Neural cell (in vitro differentiated cells): ENCODE data around the gene PARP9. TPM values are rescaled to one million over a fixed set of nuclear protein-coding genes. Genes with fewer than 3 reads are reported as not detected.

Source experiments
- H2AFZ ChIP-seq: fragments of 200-600, 300-800 bp; sonication (generic), shearing (Covaris generic); 2 replicates; pipeline ENCODE4 v1.6.0; 2014; ENCODE audit warnings: low read depth, mild to moderate bottlenecking, antibody characterized with exemption, low read length, moderate library complexity
- H3F3A ChIP-seq: fragments of 200-600 bp; shearing (Covaris generic); 2 replicates; pipeline ENCODE4 v1.6.1; 2016; ENCODE audit warnings: mild to moderate bottlenecking, moderate library complexity, mixed read lengths, antibody characterized with exemption, low read length; ENCODE audit not compliant: insufficient read depth, poor library complexity, severe bottlenecking
- H3K27ac ChIP-seq: fragments of 200-600, 300-800 bp; sonication (generic), shearing (Covaris generic); 2 replicates; pipeline ENCODE4 v1.5.1; 2014; ENCODE audit warnings: mild to moderate bottlenecking, low read length, moderate library complexity
- H3K27me3 ChIP-seq: fragments of 300-800, 200-600 bp; sonication (generic), shearing (Covaris generic); 2 replicates; pipeline ENCODE4 v1.6.0; 2014; ENCODE audit warnings: mild to moderate bottlenecking, low read depth, low read length, moderate library complexity; ENCODE audit not compliant: insufficient read depth
- H3K36me3 ChIP-seq: fragments of 300-800, 200-600 bp; sonication (generic), shearing (Covaris generic); 2 replicates; pipeline ENCODE4 v1.5.1; 2014; ENCODE audit warnings: mild to moderate bottlenecking, antibody characterized with exemption, low read length, moderate library complexity; ENCODE audit not compliant: insufficient read depth
- H3K4me2 ChIP-seq: fragments of 300-800, 200-600 bp; sonication (generic), shearing (Covaris generic); 2 replicates; pipeline ENCODE4 v1.6.0; 2014; ENCODE audit warnings: mild to moderate bottlenecking, low read length
- H3K4me3 ChIP-seq: fragments of 300-800, 200-600 bp; sonication (generic), shearing (Covaris generic); 2 replicates; pipeline ENCODE4 v1.5.1; 2014; ENCODE audit warnings: mild to moderate bottlenecking, low read length, moderate library complexity
- H3K79me2 ChIP-seq: fragments of 200-600 bp; shearing (Covaris generic); replicated peaks from 2 replicates; pipeline ENCODE4 v1.6.0; 2014; ENCODE audit warnings: mild to moderate bottlenecking, low read length, moderate library complexity; ENCODE audit not compliant: insufficient read depth
- H3K9ac ChIP-seq: fragments of 300-800, 200-600 bp; sonication (generic), shearing (Covaris generic); 2 replicates; pipeline ENCODE4 v1.6.1; 2016; ENCODE audit warnings: mild to moderate bottlenecking, low read length, mixed read lengths
- H3K9me2 ChIP-seq: fragments of 200-600 bp; shearing (Covaris generic); 2 replicates; pipeline ENCODE4 v1.6.1; 2016; ENCODE audit warnings: mild to moderate bottlenecking, low read length, mixed read lengths; ENCODE audit not compliant: insufficient read depth
- H3K9me3 ChIP-seq: fragments of 200-600, 300-800 bp; sonication (generic), shearing (Covaris generic); 2 replicates; pipeline ENCODE4 v1.6.1; 2016; ENCODE audit warnings: mild to moderate bottlenecking, mixed run types, low read length, moderate library complexity, mixed read lengths
- H4K20me1 ChIP-seq: fragments of 200-600 bp; shearing (Covaris generic); 2 replicates; pipeline ENCODE4 v1.6.1; 2016; ENCODE audit warnings: mild to moderate bottlenecking, mixed run types; ENCODE audit not compliant: insufficient read depth
- CTCF ChIP-seq: fragments of 450-650 bp; IDR thresholded peaks from 2 replicates; pipeline ENCODE4 v1.5.1; 2014; ENCODE audit warnings: antibody characterized with exemption, mild to moderate bottlenecking, moderate library complexity; ENCODE audit not compliant: poor library complexity, severe bottlenecking
- EP300 ChIP-seq: fragments of 450-650 bp; conservative IDR thresholded peaks from 2 replicates; pipeline ENCODE4 v1.6.1; 2014; ENCODE audit warnings: antibody characterized with exemption, mild to moderate bottlenecking, moderate library complexity; ENCODE audit not compliant: poor library complexity, severe bottlenecking
- MXI1 ChIP-seq: fragments of 450-650 bp; conservative IDR thresholded peaks from 2 replicates; pipeline ENCODE4 v1.6.1; 2014; ENCODE audit warnings: antibody characterized with exemption, mild to moderate bottlenecking; ENCODE audit not compliant: poor library complexity, severe bottlenecking
- RAD21 ChIP-seq: fragments of 450-650 bp; conservative IDR thresholded peaks from 2 replicates; pipeline ENCODE4 v1.6.1; 2014; ENCODE audit warnings: antibody characterized with exemption, mild to moderate bottlenecking, moderate library complexity
- REST ChIP-seq: IDR thresholded peaks from 2 replicates; pipeline ENCODE4 v1.6.1; 2012; ENCODE audit warnings: borderline replicate concordance
- SMC3 ChIP-seq: fragments of 450-650 bp; conservative IDR thresholded peaks from 2 replicates; pipeline ENCODE4 v1.6.1; 2014; ENCODE audit warnings: antibody characterized with exemption, mild to moderate bottlenecking, moderate library complexity; ENCODE audit not compliant: poor library complexity
- polyA plus RNA-seq: library from polyadenylated mRNA; depleted of rRNA; stranded (reverse); fragments of >200 nt; gene quantifications from 2 replicates; pipeline ENCODE4 v1.2.3, GENCODE V29; 2014

Gene PARP9
- polyA plus RNA-seq, 1 donor from 2014 or later = not detected

- TF ChIP-seq SMC3 (no peak), CTCF (no peak)
- no peak overlapping the region for H2AFZ ChIP-seq
- no peak overlapping the region for H3K9ac ChIP-seq
- H3K9me2 ChIP-seq = no peaks in the 10 kb centered on the region
- no peaks in the 10 kb centered on the region for H3K27me3 ChIP-seq
- H3K36me3 ChIP-seq = no peaks in the 10 kb centered on the region
- H3K27ac ChIP-seq = no peak overlapping the region
- H3K79me2 ChIP-seq = no peaks in the 10 kb centered on the region
- no peaks in the 10 kb centered on the region for H4K20me1 ChIP-seq
- no peaks in the 10 kb centered on the region for H3K9me3 ChIP-seq
- H3K4me3 ChIP-seq = no peak overlapping the region
- H3F3A ChIP-seq = no peaks in the 10 kb centered on the region
- no peak overlapping the region for H3K4me2 ChIP-seq
Measured at GRCh38 chr3:122523317-122523716, 40.8 kb downstream of the PARP9 start.

- no peaks in the 10 kb centered on the region for H3K79me2 ChIP-seq
- TF ChIP-seq MXI1 (no peak), CTCF (no peak), EP300 (no peak), REST (no peak), RAD21 (no peak)
- no peak overlapping the region for H3K27ac ChIP-seq
- H3F3A ChIP-seq = no peaks in the 10 kb centered on the region
- H3K27me3 ChIP-seq = no peaks in the 10 kb centered on the region
- H3K9ac ChIP-seq = no peak overlapping the region
- H3K4me2 ChIP-seq = no peak overlapping the region
- no peak overlapping the region for H3K4me3 ChIP-seq
- no peak overlapping the region for H2AFZ ChIP-seq
- H3K36me3 ChIP-seq = no peaks in the 10 kb centered on the region
- no peaks in the 10 kb centered on the region for H3K9me3 ChIP-seq
- H3K9me2 ChIP-seq = no peaks in the 10 kb centered on the region
- H4K20me1 ChIP-seq = no peaks in the 10 kb centered on the region
Measured at GRCh38 chr3:122520861-122521260, 43.2 kb downstream of the PARP9 start.
